HG03565 (cell line): ENCODE data around the gene C17orf50.

Experiments used
- ATAC-seq: cut with Tn5 transposase; IDR thresholded peaks from one replicate; pipeline ENCODE4 v1.9.1; 2021; ENCODE audit warnings: mild to moderate bottlenecking, moderate library complexity; ENCODE audit not compliant: unreplicated experiment

Gene C17orf50

GRCh38 chr17:35809855-35810461 is 49.3 kb downstream of the C17orf50 start:
- ATAC-seq, result no peak

- no peak for ATAC-seq
These were observed 51.1 kb downstream of the C17orf50 start for GRCh38 chr17:35811759-35812158.

GRCh38 chr17:35812456-35812855 is 51.8 kb downstream of the C17orf50 start:
- no peak for ATAC-seq
